Vagina (tissue), 2 donors: ENCODE measurements around the gene RAD23B. TPM values are rescaled to one million over a fixed set of nuclear protein-coding genes. Genes with fewer than 3 reads are reported as not detected.
"Not testable (repeated sequence)": the region's sequence is repeated elsewhere in the genome, so short reads cannot be mapped to it uniquely, and the experiment has no call there.

Experiments
- DNase-seq, 2 donors: peaks; one replicate each; pipeline ENCODE4 v3.0.0-alpha.2; 2017; ENCODE audit errors: extremely low spot score in 2 of 2
- H3K27ac ChIP-seq: fragments of 200-600 bp; sonication (generic); one replicate; pipeline ENCODE4 v1.5.1; 2019
- H3K27me3 ChIP-seq: fragments of 200-600 bp; sonication (generic); one replicate; pipeline ENCODE4 v1.5.1; 2019
- H3K36me3 ChIP-seq, 2 donors: fragments of 200-600 bp; sonication (generic); one replicate each; pipeline ENCODE4 v1.5.1; 2017 to 2019
- H3K4me1 ChIP-seq: fragments of 200-600 bp; sonication (generic); one replicate; pipeline ENCODE4 v1.5.1; 2019
- H3K4me3 ChIP-seq, 2 donors: fragments of 200-600 bp; sonication (generic); 1 replicate in 1 of 2; 2 replicates in 1 of 2; pipeline ENCODE4 v1.5.1; 2016 to 2019
- H3K9me3 ChIP-seq: fragments of 200-600 bp; sonication (generic); one replicate; pipeline ENCODE4 v1.5.1; 2019
- CTCF ChIP-seq, 3 experiments: fragments of 450-650 bp in 2 of 3; fragments of 200-600 bp in 1 of 3; sonication (generic) in 1 of 3; IDR thresholded peaks; one replicate each; pipeline ENCODE4 v1.5.1; 2017 to 2019; ENCODE audit warnings: antibody characterized with exemption in 3 of 3, mild to moderate bottlenecking in 2 of 3, moderate library complexity in 2 of 3
- POLR2A ChIP-seq, 2 donors: fragments of 450-650 bp; IDR thresholded peaks; one replicate each; pipeline ENCODE4 v1.6.1; 2017; ENCODE audit warnings: antibody characterized with exemption in 2 of 2, mild to moderate bottlenecking in 2 of 2, moderate library complexity in 2 of 2
- POLR2AphosphoS5 ChIP-seq, 2 donors: sonication (generic); formaldehyde crosslinking; IDR thresholded peaks; one replicate each; pipeline ENCODE4 v1.9.0; 2017; ENCODE audit warnings: antibody characterized with exemption in 2 of 2, mild to moderate bottlenecking in 2 of 2, low read depth in 1 of 2; ENCODE audit not compliant: insufficient read depth in 1 of 2
- intact Hi-C: fragments of 100-400 bp; cut with DNase I; formaldehyde crosslinking; loops from one replicate; pipeline ENCODE4 v1.15.1; 2023
- total RNA-seq: library from RNA; depleted of rRNA; stranded (reverse); fragments of >200 nt; gene quantifications from one replicate; pipeline ENCODE4 v1.2.3, GENCODE V29; 2016

The RAD23B gene
- total RNA-seq, 1 donor from 2014 or later = 61.1 TPM

- no peak for DNase-seq
These were observed 33.9 kb upstream of the RAD23B start for GRCh38 chr9:107249131-107249533.

GRCh38 chr9:107249665-107250285, 33.3 kb upstream of the RAD23B start:
- intact Hi-C loops = no loop called here
- Histone ChIP-seq H3K27ac (no peak overlapping the region), H3K4me3 (no peak overlapping the region), H3K36me3 (no peaks in the 10 kb centered on the region), H3K9me3 (no peaks in the 10 kb centered on the region), H3K27me3 (no peaks in the 10 kb centered on the region), H3K4me1 (peaks cover 4% of the 10 kb centered on the region)
- no peak for TF ChIP-seq POLR2A (IDR thresholded peaks at IDR 0.05)
- TF ChIP-seq CTCF (IDR thresholded peaks at IDR 0.05) = no peak
- TF ChIP-seq POLR2AphosphoS5 (IDR thresholded peaks at IDR 0.05; ENCODE audit: insufficient read depth in 1 of 2, low read depth in 1 of 2) = no peak
- DNase-seq = no peak

More at GRCh38 chr9:107249131-107249533, 33.9 kb upstream of the RAD23B start:
- intact Hi-C loops = no loop called here
- Histone ChIP-seq H3K4me3 (no peak overlapping the region), H3K27me3 (no peaks in the 10 kb centered on the region), H3K36me3 (no peaks in the 10 kb centered on the region), H3K27ac (no peak overlapping the region), H3K4me1 (peaks cover 4% of the 10 kb centered on the region), H3K9me3 (no peaks in the 10 kb centered on the region)
- TF ChIP-seq POLR2AphosphoS5 (IDR thresholded peaks at IDR 0.05; ENCODE audit: insufficient read depth in 1 of 2, low read depth in 1 of 2) (no peak), POLR2A (IDR thresholded peaks at IDR 0.05) (no peak), CTCF (IDR thresholded peaks at IDR 0.05) (no peak)

- Histone ChIP-seq H3K4me1 (peaks cover 4% of the 10 kb centered on the region), H3K27ac (no peak overlapping the region), H3K9me3 (no peaks in the 10 kb centered on the region), H3K27me3 (no peaks in the 10 kb centered on the region), H3K36me3 (no peaks in the 10 kb centered on the region), H3K4me3 (no peak overlapping the region)
- intact Hi-C loops = no loop called here
- DNase-seq = no peak
- TF ChIP-seq POLR2A (IDR thresholded peaks at IDR 0.05) (no peak), CTCF (IDR thresholded peaks at IDR 0.05) (no peak), POLR2AphosphoS5 (IDR thresholded peaks at IDR 0.05; ENCODE audit: insufficient read depth in 1 of 2, low read depth in 1 of 2) (no peak)
These were observed 31.2 kb upstream of the RAD23B start for GRCh38 chr9:107251756-107252322.

GRCh38 chr9:107258919-107259318, 24.2 kb upstream of the RAD23B start:
- Histone ChIP-seq H3K4me3 (no peak overlapping the region), H3K4me1 (no peaks in the 10 kb centered on the region), H3K36me3 (no peaks in the 10 kb centered on the region), H3K27ac (no peak overlapping the region), H3K9me3 (no peaks in the 10 kb centered on the region), H3K27me3 (no peaks in the 10 kb centered on the region)
- intact Hi-C loops = no loop called here
- DNase-seq = no peak
- TF ChIP-seq CTCF (IDR thresholded peaks at IDR 0.05) (no peak), POLR2A (IDR thresholded peaks at IDR 0.05) (no peak), POLR2AphosphoS5 (IDR thresholded peaks at IDR 0.05; ENCODE audit: insufficient read depth in 1 of 2, low read depth in 1 of 2) (no peak)

GRCh38 chr9:107259751-107260313, 23.2 kb upstream of the RAD23B start:
- H3K27me3 ChIP-seq, H3K4me1 ChIP-seq, intact Hi-C loops, H3K9me3 ChIP-seq, DNase-seq, H3K36me3 ChIP-seq, H3K27ac ChIP-seq, H3K4me3 ChIP-seq: not testable (repeated sequence)
